ENCODE results near the gene PTPRN2. TPM values are rescaled to one million over a fixed set of nuclear protein-coding genes. Genes with fewer than 3 reads are reported as not detected.

The PTPRN2 gene
- total RNA-seq, 1 donor from 2014 or later: 15.4 TPM

- no peak for DNase-seq (ENCODE audit: extremely low spot score, unreplicated experiment)
- no peaks in the 10 kb centered on the region for H3K9me3 Mint-ChIP-seq
- no peak overlapping the region for H3K27ac Mint-ChIP-seq
- no peaks in the 10 kb centered on the region for H3K4me1 Mint-ChIP-seq (ENCODE audit: unreplicated experiment)
- H3K4me3 Mint-ChIP-seq: no peak overlapping the region
- peaks cover 6% of the 10 kb centered on the region for H3K27me3 Mint-ChIP-seq
- no peak for TF ChIP-seq CTCF (conservative IDR thresholded peaks at IDR 0.05)
- no peaks in the 10 kb centered on the region for H3K36me3 Mint-ChIP-seq
These were observed 133.0 kb downstream of the PTPRN2 start for GRCh38 chr7:158454631-158455030.

GRCh38 chr7:158453663-158454062, 134.0 kb downstream of the PTPRN2 start:
- Mint-ChIP-seq H3K36me3 (no peaks in the 10 kb centered on the region), H3K27ac (no peak overlapping the region), H3K4me3 (no peak overlapping the region), H3K9me3 (no peaks in the 10 kb centered on the region), H3K27me3 (peaks cover 6% of the 10 kb centered on the region), H3K4me1 (ENCODE audit: unreplicated experiment) (no peaks in the 10 kb centered on the region)
- TF ChIP-seq CTCF (conservative IDR thresholded peaks at IDR 0.05): no peak
- DNase-seq (ENCODE audit: extremely low spot score, unreplicated experiment): no peak

- no peak overlapping the region for H3K27ac Mint-ChIP-seq
- H3K4me1 Mint-ChIP-seq (ENCODE audit: unreplicated experiment): no peaks in the 10 kb centered on the region
- no peaks in the 10 kb centered on the region for H3K36me3 Mint-ChIP-seq
- peaks cover 6% of the 10 kb centered on the region for H3K27me3 Mint-ChIP-seq
- no peak overlapping the region for H3K4me3 Mint-ChIP-seq
- no peaks in the 10 kb centered on the region for H3K9me3 Mint-ChIP-seq
- no peak for TF ChIP-seq CTCF (conservative IDR thresholded peaks at IDR 0.05)
- DNase-seq (ENCODE audit: extremely low spot score, unreplicated experiment): no peak
These were observed 135.3 kb downstream of the PTPRN2 start for GRCh38 chr7:158452331-158452730.

GRCh38 chr7:158450476-158451124, 137.0 kb downstream of the PTPRN2 start:
- H3K9me3 Mint-ChIP-seq: no peaks in the 10 kb centered on the region
- no peak overlapping the region for H3K4me3 Mint-ChIP-seq
- H3K4me1 Mint-ChIP-seq (ENCODE audit: unreplicated experiment): no peaks in the 10 kb centered on the region
- no peak for TF ChIP-seq CTCF (conservative IDR thresholded peaks at IDR 0.05)
- no peak overlapping the region for H3K27ac Mint-ChIP-seq
- H3K36me3 Mint-ChIP-seq: no peaks in the 10 kb centered on the region
- no peak for DNase-seq (ENCODE audit: extremely low spot score, unreplicated experiment)
- H3K27me3 Mint-ChIP-seq: peaks cover 6% of the 10 kb centered on the region

- H3K4me1 Mint-ChIP-seq (ENCODE audit: unreplicated experiment): no peaks in the 10 kb centered on the region
- no peak overlapping the region for H3K4me3 Mint-ChIP-seq
- no peaks in the 10 kb centered on the region for H3K36me3 Mint-ChIP-seq
- DNase-seq (ENCODE audit: extremely low spot score, unreplicated experiment): no peak
- no peak overlapping the region for H3K27ac Mint-ChIP-seq
- H3K9me3 Mint-ChIP-seq: no peaks in the 10 kb centered on the region
- no peak for TF ChIP-seq CTCF (conservative IDR thresholded peaks at IDR 0.05)
- peaks cover 6% of the 10 kb centered on the region for H3K27me3 Mint-ChIP-seq
These were observed 137.7 kb downstream of the PTPRN2 start for GRCh38 chr7:158449942-158450341.

- Mint-ChIP-seq H3K4me3 (no peak overlapping the region), H3K27ac (no peak overlapping the region)
- no peak for DNase-seq (ENCODE audit: extremely low spot score, unreplicated experiment)
These were observed 138.4 kb downstream of the PTPRN2 start for GRCh38 chr7:158449266-158449665.

More at GRCh38 chr7:158449266-158449665, 138.4 kb downstream of the PTPRN2 start:
- H3K36me3 Mint-ChIP-seq: no peaks in the 10 kb centered on the region
- no peaks in the 10 kb centered on the region for H3K9me3 Mint-ChIP-seq
- TF ChIP-seq CTCF (conservative IDR thresholded peaks at IDR 0.05): no peak
- H3K4me1 Mint-ChIP-seq (ENCODE audit: unreplicated experiment): no peaks in the 10 kb centered on the region
- peaks cover 6% of the 10 kb centered on the region for H3K27me3 Mint-ChIP-seq

Data from type B pancreatic cell (in vitro differentiated cells).